WTC11 (cell line): ENCODE data around the gene NOXO1.

Experiments used
- CTCF ChIP-seq: fragments of 200-600 bp; IDR thresholded peaks from 2 replicates; pipeline ENCODE4 v1.8.0; 2022; ENCODE audit warnings: antibody characterized with exemption
- TCF7 ChIP-seq: sonication (generic); formaldehyde crosslinking; IDR thresholded peaks from 2 replicates; pipeline ENCODE4 v1.8.0; 2022; ENCODE audit warnings: mild to moderate bottlenecking, low read depth, missing genetic modification reagents, moderate library complexity

- TF ChIP-seq TCF7 (CRISPR knock-in tag) (no peak), CTCF (no peak)
Observed at GRCh38 chr16:2004795-2005517, 23.7 kb upstream of the NOXO1 start.
